NCI-H82 (cell line): ENCODE measurements around the gene SYNDIG1L.

Experiments
- DNase-seq: peaks from one replicate; lab custom pipeline; 2025; lab: John Stamatoyannopoulos, UW

SYNDIG1L gene

DNA sequence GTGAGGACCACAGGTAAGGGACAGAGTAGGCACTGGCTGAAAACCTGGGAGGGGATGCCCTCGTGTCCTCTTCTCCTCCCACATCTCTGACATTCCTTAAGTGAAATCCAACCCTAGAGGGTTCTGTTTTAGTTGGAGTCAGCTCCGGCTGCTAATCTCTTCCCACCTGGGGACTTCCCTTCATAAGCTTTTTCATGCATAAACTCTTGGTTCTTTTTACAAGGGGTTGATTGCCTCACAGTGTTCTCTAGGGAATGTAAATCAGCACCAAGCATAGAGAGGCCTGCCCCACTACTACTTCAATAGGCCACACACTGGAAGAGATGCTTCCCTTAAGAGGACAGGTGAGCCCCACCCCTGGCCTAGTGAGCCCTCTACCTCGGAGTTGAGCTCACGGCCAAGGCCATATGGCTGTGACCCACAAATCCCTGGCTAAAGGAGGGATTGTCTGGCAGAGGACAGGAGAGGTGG lies 3.2 kb upstream of the SYNDIG1L start:
- DNase-seq, result no peak

DNA sequence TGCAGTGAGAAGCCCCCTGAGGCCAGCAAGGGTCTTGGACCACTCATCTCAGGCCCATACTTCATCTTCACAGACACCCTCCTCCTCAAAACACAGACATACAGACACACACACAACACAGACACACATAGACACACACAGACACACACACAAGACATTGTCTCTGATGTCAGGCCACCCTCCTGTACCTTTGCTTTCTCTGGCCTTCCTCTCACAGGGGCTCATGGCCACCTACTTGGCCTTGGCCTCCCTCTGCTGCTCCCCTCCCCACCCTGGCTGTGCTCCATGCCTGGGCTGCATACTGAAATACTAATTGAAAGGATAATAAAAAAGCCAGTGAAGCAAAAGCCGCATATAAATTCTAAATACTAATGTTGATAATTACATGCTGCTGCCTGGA lies 1.6 kb upstream of the SYNDIG1L start:
- no peak for DNase-seq

DNA sequence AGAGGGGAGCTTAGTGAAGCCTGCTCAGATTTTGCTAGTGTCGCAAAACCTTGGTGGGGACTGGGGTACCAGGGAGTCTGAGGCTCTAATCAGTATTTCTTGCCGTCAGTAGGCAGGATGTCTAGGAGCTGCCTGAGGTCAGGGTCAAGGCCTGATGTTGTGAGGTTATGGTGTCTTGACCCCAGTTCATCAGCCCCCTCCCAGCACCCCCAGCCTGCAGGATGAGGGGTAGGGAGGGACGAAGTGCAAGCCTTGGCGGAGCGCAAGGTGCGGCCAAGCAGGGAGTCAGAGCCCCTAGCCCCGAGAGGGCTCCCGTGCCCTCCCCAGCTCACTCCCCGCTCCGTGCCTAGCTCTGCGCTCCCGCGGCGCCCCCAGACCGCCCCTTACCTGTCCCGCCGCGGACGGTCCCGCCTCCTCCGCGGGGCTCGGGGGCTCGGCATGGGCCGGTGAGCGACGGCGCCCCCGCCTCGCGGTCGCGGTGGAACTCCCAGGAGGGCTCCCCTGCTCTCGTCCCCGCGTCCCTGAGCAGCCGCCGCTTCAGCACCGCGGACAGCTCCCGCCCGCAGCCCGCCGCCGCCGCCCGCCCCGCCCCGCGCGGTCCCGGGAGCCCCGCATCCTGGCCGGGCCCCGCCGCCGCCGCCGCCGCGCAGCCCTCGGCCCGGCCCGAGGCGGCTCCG lies 347 bp downstream of the SYNDIG1L start:
- DNase-seq, result no peak

DNA sequence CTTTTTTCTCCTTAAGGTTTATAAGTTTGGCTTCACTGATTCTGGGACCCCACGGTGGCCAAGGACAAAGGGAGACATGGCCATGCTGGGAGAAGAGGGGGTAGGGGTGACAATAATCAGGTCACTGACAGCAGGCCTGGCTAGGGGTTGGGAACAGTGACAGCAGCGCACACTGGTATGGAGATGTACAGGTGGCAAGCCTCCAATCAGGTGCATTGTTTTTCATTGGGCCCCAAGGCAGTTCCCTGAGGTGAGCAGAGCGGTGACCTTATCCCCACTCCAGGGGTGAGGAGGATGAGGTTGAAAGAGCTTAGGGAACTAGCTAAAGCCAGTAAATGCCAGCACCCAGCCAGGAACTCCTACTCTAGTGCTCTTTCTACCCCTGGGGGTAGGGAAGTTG lies 1.4 kb downstream of the SYNDIG1L start:
- no peak for DNase-seq

DNA sequence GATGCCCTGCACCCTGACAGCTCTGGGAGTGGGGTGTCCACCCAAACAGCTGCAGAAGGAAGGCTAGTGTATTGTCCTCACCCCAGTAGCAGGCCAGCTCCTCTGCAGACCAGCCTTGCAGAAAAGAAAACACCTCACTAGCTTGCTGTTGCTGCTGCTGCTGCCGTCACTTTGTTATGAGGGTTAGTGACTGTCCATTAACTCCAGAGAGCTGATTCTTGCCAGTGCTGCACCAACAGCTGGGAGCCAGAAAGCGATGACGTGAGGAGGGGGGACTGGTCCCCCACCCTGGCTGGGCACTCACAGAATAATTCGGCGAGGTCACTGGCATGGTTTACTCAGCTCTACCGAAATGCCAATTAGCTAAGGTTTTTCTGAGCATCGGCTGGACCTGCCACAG lies 2.8 kb downstream of the SYNDIG1L start:
- DNase-seq, result no peak

DNA sequence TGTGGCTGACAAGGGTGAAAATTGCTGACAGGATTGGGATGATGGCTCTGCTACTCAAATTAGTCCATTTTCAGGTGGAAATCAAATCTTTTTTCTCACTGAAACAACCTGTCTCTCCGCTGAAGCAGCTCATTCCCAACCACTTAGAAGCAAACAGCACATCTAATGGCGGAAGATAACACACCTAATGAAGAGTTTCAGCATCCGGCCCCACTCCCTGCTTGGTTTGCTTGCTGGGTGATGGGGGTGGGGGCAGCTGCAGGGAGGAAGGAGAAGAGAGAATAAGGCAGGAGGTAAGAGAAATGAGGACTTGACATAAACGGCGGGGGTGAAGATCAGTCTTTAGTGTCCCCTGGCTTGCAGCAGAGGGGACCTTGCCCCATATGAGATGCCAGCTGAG lies 4.0 kb downstream of the SYNDIG1L start:
- no peak for DNase-seq

DNA sequence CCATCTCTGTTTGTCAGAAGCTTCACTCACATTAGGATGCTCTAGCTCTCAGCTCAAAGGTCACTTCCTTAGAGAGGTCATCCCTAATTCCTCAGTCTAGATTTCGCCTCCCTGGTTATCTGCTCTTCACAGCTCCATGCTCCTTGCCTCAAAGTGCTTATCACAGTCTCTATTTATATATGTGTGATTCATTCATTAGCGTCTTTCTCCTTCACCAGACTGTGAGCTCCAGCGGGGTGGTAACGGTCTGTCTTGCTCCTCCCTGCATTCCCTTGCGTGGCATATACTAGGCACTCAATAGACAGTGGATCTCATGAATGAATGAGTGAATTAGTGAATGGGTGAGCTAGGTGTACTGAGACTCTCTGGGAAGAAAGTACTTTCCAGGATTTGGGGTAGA lies 6.9 kb downstream of the SYNDIG1L start:
- no peak for DNase-seq

DNA sequence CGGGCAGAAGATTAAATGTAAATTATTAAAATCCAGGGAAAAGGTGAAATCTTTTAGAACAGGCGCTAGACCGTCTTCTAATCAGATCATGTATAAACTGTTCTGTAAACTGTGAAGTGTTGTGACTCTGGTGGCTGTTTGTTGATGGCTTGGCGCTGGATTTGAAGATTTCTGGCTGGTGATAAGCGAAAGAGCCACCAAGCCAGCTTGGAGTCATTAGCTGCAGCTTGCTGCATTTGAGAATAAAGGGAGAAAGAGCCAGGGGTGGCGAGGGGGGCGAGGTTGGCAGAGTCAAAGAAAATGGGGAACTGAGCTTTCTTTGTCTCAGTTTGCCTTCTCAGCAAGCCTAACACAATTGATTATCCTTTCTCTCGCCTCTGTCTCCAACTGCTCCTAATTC lies 8.0 kb downstream of the SYNDIG1L start:
- peak; percentile 28 for DNase-seq

DNA sequence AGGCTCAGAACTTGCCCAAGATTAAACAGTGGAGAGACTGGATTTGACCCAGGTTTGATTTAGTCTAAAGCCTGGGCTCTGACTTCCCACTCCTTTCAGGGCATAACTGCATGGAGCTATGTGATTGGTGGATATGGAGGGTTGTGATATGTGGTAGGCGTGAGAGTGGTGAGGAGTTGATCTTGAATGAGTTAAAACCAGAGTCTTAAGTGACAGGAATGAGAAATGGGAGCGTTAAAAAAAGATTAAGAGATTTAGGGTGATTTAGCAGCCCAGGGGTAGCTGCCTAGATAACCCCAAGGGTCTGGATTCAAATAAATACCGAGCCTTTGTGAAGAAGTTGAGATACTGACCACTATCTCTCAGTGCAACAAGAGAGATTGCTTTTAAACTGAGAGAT lies 8.4 kb downstream of the SYNDIG1L start:
- peak; percentile 65 for DNase-seq

DNA sequence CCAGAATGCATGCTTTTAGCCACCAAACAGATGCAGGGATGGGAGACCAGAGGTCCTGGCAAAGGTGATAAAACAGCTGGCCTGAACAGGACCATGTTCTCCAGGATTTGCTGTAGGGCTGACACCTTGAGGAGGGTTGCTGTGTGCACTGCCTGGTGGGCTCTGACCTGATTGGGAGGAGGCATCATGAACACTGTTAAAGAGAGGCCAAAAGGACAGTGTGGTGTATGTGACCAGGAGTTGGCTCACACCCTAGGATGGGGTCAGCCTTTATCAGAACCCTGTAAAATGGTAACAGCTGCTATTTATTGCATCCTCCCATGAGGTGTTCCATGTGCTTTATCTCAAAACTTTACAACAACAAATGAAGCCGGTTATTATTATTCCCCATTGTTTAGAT lies 8.8 kb downstream of the SYNDIG1L start:
- no peak for DNase-seq

DNA sequence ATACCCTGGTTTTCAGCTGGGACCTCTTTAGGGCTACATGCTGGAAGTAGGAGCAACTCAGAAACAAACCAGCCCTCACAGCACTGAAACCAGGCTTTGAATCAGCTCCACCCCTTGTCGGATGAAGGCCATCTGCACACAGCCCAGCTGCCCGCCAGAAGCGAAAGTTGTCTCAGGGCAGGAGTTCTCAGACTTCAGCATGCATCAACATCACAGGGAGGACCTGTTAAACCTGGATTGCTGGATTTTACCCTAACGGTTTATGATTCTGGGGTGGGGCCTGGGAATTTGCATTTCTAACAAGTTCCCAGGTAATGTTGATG lies 10.9 kb downstream of the SYNDIG1L start:
- peak; percentile 37 for DNase-seq

DNA sequence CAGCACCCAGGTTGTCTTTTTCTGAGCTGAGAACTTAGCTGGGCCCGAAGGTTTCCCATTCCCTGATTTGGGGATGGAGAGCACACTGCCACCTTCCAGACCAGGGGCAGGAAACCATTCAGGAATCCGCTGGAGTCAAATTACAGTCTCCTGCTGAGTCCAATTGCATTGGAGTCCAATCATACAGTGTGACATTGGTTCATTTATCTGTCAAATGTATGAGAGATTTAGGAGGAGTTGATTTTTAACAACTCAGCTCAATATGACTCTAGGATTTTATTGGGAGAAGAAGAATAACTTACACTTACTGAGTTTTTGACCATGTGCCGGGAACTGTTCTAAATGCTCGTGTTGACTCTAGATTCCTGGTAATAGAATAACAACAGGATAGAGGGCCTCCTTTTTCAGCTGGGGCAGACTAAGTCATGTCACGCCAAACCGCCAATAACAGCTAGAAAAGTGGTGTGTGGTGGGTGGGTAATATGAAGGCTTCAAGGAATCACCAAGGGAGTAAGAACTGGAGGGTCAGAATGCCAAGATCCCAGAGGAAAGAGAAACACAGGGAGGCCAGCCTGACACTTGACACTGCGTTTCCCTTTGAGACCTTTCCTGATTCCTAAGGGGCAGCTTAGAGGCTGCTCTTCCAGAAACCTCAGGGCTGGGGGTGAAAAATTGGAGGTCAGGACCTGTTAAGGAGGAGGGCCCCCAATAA lies 11.5 kb downstream of the SYNDIG1L start:
- DNase-seq, result no peak

DNA sequence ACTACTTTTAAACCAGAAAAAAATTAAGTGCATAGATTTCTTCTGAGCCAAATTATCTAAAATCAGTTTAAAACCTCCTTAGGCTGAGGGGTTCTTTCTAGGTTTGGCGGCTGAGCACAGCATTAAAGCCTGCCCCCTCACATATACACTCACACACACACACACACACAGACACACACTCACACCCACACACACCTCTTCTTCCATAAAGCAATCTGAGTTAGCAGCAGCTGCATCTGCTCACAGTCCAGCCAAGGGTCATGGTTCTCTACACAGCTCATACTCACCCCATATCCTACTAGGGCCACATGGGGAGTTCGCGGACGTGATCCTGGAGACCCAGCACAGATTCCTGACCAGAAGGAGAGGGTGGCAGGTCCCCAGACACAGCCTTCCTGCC lies 12.4 kb downstream of the SYNDIG1L start:
- DNase-seq, result no peak

DNA sequence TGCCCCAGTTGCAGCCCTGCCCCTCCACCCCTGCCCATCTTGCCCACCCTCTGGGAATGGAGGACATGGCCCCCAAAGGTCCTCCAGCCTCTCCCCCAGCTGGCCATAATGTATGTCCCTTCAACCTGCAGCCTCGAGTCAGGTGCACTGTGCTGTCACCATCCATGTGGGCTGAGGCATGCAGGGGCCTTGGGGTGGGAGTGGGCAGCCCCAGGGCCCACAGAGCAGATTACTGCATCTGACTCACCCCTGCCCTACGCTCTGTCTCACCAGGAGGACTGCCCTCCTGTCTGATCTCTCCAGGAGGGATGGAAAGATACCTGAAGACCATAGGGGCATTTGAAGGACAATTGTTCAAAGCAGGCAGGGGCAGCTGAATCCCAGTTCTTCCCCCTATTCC lies 13.3 kb downstream of the SYNDIG1L start:
- DNase-seq, result no peak

DNA sequence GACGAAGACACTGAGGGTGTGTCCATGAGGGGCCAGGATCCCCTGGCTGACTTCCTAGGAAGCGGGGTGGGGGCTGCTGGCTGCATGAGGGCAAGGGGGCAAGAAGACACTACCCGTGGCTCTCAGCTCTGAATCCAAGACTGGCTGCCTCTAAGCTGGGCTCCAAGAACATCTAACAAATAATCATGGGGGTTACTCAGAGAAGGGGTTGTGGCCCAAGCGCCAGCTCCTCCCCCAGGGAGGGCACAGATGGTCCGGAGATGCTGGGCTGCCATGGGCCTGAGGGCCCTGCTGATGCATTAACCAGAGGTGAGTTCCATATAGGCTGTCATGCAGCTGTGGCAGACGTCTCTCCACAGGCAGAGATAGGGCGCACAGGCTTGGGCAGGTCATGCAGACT lies 14.3 kb downstream of the SYNDIG1L start:
- DNase-seq, result no peak

DNA sequence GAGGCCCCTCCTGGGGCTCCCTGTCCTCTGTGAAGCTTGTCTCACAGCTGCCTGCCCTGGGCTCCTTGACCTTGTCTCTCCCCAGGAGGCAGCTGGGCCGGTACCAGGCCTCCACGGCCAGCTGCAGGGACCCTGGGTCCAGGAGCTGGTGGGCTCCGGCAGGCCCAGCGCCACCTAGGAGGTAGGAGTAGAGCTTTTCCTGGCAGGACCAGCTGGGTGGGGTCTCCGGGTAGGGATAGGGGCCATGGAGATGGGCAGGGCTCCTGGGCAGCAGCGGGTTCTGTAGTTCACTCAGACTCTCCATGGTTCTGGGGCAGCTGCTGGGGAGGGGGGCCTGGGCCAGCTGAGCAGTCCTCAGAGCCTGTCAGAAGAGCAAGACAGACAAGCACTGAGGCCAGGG lies 16.6 kb downstream of the SYNDIG1L start:
- no peak for DNase-seq

DNA sequence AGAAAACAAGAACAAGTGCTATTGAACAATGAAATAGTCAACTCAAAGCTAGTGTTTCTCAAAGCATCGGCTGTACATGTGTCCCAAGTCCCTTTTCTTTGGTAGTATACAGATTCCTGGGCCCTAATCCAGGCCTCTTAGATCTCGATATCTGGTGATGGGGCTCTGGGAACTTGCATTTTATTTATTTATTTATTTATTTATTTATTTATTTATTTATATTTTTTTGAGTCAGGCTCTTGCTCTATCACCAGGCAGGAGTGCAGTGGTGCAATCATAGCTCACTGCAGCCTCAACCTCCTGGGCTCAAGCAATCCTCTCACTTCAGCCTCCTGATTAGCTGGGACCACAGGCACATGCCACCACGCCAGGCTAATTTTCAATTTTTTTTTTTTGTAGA lies 17.1 kb downstream of the SYNDIG1L start:
- no peak for DNase-seq

DNA sequence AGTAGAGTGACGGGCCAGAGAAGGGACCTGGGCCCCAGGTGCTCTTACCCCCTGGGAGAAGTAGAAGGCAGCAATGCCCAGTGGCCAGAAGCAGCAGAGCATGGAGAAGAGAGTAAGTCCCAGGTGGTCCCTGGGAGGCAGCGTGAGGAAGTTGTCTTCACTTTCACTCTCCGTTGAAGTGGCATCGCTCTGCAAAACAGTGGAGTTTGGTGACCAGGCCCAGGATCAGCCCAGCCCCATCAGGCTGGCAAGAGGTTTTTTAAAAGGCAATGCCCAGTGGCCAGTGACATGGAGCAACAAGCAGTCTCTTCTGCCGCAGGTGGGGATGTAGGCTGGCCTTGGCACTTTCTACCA lies 18.2 kb downstream of the SYNDIG1L start:
- no peak for DNase-seq

DNA sequence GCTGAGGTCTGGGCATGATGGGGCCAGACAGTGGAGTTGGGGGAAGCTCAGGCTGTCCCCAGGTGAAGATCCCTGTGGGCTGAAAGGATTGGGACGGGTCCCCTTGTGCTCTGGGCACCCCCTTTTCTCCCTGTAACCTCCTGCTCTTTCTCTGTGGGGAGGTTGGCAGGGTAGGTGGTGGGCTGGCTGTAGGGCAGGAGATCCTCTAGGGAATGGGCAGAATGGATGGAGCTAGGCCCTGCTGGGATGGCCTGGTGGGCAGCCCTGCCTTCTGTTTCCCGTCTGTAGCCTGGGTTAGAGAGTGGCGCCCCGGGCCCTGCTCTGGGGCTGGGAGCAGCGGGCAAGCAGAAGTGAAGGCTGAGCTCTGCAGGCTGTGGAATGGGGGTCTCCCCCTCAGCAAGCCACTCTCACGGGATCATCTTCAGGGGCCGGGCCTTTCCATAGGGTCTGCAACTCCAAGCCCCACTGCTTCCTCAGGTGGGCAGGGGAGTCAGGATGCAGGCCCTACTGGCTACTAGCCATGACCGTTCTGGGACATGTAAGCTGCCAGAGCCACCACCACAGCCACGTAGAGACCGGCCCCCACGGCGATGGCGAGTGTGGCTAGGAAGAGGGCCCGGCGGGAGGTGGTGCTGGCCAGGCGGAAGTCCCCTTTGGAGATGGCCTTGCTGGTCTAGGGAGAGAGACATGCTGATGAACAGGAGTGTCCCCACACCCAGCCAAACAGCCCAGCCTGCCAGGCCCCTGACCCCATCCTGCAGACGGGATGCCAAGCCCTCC lies 18.8 kb downstream of the SYNDIG1L start:
- no peak for DNase-seq

DNA sequence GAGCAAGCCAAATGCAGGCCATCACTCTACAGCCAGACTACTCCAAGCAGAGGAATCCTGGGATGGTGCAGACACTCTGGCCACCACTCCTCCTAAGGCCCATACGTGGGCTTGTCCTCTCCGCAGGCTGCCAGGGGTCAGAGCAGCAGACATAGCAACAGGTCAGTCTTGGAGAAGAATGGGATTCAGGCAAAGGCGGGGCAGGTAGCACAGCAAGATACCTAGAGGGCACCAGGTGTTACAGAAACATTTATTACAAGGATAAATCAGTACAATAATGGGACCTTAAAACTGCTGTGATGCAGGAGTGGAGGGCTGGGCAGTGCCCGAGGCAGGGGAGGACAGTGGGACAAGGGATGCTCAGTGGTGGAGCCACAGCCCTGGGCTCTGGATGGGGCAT lies 20.3 kb downstream of the SYNDIG1L start:
- no peak for DNase-seq

DNA sequence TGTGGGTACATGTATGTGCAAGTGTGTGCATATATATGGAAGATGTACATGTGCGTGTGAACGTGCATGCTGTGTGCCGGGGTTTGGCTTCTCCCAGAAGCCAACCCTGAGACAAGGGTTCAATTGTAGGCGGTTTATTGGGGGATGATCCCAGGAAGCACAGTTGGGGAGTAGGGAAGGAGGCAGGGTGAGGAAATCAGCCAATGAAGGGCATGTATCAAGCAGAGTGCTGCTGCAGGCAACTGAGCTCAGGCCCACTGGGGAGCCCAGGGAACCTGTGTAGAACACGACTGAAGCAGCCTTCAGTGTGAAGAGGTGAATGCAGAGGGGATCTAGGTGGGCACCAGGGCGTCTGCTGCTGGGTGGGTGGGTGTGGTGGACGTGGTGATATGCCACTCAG lies 21.6 kb downstream of the SYNDIG1L start:
- DNase-seq, result no peak

DNA sequence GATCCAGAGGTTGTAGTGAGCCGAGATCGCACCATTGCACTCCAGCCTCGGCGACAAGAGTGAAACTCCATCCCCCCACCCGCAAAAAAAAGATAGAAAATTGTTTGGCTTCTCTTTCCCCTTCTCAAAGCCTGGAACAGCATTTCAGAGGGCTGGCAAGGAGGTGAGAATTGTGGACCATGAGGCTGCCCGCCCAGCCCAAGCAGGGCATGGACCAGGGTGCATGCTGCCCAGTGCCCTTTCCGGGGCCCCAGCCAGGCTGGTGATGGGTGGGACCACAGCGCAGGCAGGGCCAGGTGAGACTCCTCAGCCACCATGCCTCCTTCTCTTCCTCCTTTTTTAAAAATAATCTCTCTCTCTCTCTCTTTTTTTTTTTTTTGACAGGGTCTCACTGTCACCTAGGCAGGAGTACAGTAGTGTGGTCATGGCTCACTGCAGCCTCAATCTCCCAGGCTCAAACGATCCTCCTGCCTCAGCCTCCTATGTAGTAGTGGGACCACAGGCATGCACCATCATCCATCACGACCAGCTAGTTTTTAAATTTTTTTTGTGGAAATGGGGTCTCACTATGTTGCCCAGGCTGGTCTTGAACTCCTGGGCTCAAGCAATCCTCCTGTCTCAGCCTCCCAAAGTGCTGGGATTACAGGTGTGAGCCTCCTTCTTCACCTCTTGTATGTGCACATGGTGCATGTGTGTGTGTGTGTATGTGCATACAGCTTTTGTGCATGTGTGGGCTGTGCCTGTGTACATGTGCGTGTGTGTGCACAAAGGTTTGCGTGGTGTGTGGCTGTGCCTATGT lies 22.2 kb downstream of the SYNDIG1L start:
- DNase-seq, result no peak
